ENCODE results near the gene FANK1.
"Not testable (repeated sequence)": the region's sequence is repeated elsewhere in the genome, so short reads cannot be mapped to it uniquely, and the experiment has no call there.

The FANK1 gene

GRCh38 chr10:126037946-126038345, 141.6 kb downstream of the FANK1 start:
- DNase-seq (ENCODE audit: insufficient read length, low spot score) (no peak), FAIRE-seq (no peak)
- TF ChIP-seq POLR2A (IDR thresholded peaks at IDR 0.05; ENCODE audit: low read depth, low read length) = no peak

- TF ChIP-seq POLR2A (IDR thresholded peaks at IDR 0.05; ENCODE audit: low read depth, low read length) = no peak
- DNase-seq (ENCODE audit: insufficient read length, low spot score) = no peak
- FAIRE-seq = no peak
Measured at GRCh38 chr10:126041117-126041516, 144.8 kb downstream of the FANK1 start.

DNA sequence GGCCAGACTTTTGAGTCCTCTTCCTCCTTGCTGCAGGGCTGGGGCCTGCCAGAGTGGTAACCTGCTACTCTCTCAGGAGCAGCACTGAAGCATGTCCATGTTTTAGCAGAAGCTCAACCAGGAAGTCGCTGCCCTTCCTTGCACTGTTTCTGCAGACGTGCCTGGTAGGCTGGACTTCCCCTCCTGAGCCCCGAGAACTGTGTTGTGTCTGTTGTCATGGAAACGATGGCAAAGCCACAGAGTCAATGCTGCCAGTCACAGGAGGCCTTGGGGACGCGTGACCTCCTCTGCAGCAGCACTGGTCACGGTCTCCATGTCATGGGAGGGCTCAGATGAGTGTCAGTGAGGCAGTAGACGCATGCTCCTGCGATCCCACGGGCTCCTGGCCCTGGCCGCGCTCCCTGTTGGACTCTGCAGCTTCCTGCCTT, 145.5 kb downstream of the FANK1 start:
- no peak for TF ChIP-seq POLR2A (IDR thresholded peaks at IDR 0.05; ENCODE audit: low read depth, low read length)
- DNase-seq (ENCODE audit: insufficient read length, low spot score) (no peak), FAIRE-seq (no peak)

- FAIRE-seq (no peak), DNase-seq (ENCODE audit: insufficient read length, low spot score) (no peak)
- TF ChIP-seq POLR2A (IDR thresholded peaks at IDR 0.05; ENCODE audit: low read depth, low read length) = no peak
Measured at GRCh38 chr10:126042354-126042753, 146.0 kb downstream of the FANK1 start.

- DNase-seq (ENCODE audit: insufficient read length, low spot score) (no peak), FAIRE-seq (no peak)
Measured at GRCh38 chr10:126042906-126043305, 146.5 kb downstream of the FANK1 start.

DNA sequence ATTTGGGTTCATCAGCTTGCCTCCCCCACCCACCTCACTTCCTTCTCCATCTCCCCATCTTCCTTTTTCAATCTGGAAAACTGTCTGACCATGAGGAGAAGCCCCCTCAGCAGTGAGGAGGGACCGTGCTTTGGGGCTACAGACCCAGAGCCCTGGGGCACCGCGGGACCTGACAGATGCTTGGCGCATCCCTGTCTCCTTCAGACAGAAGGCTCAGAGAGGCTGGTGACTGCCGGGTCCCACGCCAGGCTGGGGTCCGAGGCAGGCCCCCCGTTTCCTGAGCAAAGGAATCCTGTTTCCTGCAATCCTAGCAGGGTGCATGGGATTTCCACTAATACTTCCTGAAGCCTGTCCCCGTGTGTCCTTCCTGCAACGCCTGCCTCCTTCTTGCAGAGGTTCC, 147.0 kb downstream of the FANK1 start:
- DNase-seq (ENCODE audit: insufficient read length, low spot score) (no peak), FAIRE-seq (no peak)
- no peak for TF ChIP-seq POLR2A (IDR thresholded peaks at IDR 0.05; ENCODE audit: low read depth, low read length)

More at GRCh38 chr10:126042906-126043305, 146.5 kb downstream of the FANK1 start:
- TF ChIP-seq POLR2A (IDR thresholded peaks at IDR 0.05; ENCODE audit: low read depth, low read length) = no peak

GRCh38 chr10:126045861-126046260, 149.5 kb downstream of the FANK1 start:
- FAIRE-seq (no peak), DNase-seq (ENCODE audit: insufficient read length, low spot score) (no peak)
- no peak for TF ChIP-seq POLR2A (IDR thresholded peaks at IDR 0.05; ENCODE audit: low read depth, low read length)

DNA sequence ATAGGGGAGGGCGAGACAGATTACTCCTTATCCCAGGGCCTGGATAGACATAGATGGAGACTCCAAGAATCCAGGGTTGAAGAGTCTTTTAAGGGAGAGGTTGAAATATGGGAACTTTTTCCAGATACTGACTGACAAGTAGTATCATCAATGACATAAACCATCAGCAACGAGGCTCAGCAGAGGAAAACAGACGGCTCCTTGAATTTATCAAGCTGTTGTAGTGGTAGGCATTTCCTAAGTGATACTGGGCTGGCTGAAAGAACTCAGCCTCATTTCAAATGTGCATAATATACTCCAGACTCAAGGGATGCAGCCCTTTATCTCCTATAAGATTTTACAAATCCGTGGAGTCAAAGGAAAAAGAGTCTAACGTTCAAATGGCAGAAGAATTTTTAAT, 150.5 kb downstream of the FANK1 start:
- FAIRE-seq (no peak), DNase-seq (ENCODE audit: insufficient read length, low spot score) (no peak)
- no peak for TF ChIP-seq POLR2A (IDR thresholded peaks at IDR 0.05; ENCODE audit: low read depth, low read length)

- FAIRE-seq = not testable (repeated sequence)
Measured at GRCh38 chr10:126047749-126048148, 151.4 kb downstream of the FANK1 start.

DNA sequence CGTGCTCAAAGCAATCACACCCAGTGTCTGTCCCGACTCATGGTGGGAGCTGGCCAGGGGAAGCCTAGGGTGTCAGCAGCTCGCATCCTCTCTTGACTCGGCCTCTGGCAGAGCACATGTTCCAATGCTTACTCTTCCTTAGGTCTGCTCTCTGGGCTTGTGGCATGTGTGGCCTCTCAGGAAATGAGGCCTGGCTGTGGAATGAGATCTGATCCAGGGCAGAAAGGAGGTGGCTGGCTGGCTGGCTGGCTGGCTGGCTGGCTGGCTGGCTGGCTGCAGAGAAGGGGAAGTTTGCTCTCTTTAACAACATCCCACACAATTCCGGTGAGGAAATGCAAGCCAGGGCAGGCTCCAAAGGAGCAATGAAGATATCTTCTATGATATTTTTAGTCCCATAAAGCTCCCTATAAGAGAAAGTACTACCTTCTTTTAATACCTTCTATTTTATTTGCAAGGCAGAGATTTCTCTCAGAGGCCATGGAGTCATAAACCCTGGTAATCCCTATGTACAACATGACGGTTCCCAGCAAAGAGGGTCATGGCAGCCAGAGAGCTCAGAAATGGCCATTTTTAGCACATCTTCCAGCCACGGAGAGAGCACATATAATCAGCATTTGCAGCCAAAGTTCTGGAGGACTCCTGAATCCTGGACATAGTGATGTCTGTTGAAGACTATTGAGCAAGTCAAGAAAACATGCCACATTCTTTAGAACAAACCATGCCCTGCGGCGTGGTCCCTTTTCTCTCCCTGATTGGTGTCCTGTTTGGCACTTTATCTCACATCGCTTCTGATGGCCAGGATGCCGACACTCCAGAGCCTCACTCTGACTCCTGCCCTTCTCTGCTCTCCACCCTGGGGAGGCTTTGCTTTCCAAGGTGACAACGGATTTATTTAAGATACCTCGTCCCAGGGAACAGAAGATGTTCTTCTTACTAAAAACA, 153.7 kb downstream of the FANK1 start:
- FAIRE-seq (no peak), DNase-seq (ENCODE audit: insufficient read length, low spot score) (no peak)
- TF ChIP-seq POLR2A (IDR thresholded peaks at IDR 0.05; ENCODE audit: low read depth, low read length) = no peak

More at GRCh38 chr10:126047749-126048148, 151.4 kb downstream of the FANK1 start:
- DNase-seq (ENCODE audit: insufficient read length, low spot score) = not testable (repeated sequence)

GRCh38 chr10:126052171-126052570, 155.8 kb downstream of the FANK1 start:
- FAIRE-seq = no peak

GRCh38 chr10:126054191-126054590, 157.8 kb downstream of the FANK1 start:
- FAIRE-seq (no peak), DNase-seq (ENCODE audit: insufficient read length, low spot score) (no peak)
- no peak for TF ChIP-seq POLR2A (IDR thresholded peaks at IDR 0.05; ENCODE audit: low read depth, low read length)

More at GRCh38 chr10:126052171-126052570, 155.8 kb downstream of the FANK1 start:
- DNase-seq (ENCODE audit: insufficient read length, low spot score) = no peak
- no peak for TF ChIP-seq POLR2A (IDR thresholded peaks at IDR 0.05; ENCODE audit: low read depth, low read length)

GRCh38 chr10:126057494-126057893, 161.1 kb downstream of the FANK1 start:
- DNase-seq (ENCODE audit: insufficient read length, low spot score) (no peak), FAIRE-seq (no peak)
- no peak for TF ChIP-seq POLR2A (IDR thresholded peaks at IDR 0.05; ENCODE audit: low read depth, low read length)

DNA sequence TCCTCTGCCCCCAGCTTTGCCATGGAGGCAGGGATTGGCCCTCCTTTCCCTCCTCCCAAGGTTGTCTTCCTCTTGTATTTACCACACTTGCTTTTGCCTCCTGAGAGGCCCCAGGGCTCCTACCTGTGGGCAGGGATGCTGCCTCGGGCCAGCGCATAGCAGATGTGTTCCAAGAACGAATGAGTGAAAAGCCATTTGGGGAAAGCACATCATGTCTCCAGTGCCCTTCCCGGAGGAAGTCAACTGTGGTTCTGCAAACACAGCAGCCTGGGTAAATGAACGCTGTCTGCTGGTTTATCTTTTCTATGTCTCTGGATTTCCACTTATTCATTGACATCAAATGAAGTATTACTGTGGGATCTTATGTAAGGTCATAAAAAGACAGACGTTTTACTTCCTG, 161.7 kb downstream of the FANK1 start:
- TF ChIP-seq POLR2A (IDR thresholded peaks at IDR 0.05; ENCODE audit: low read depth, low read length) = no peak
- no peak for DNase-seq (ENCODE audit: insufficient read length, low spot score)
- no peak for FAIRE-seq

- no peak for FAIRE-seq
- no peak for TF ChIP-seq POLR2A (IDR thresholded peaks at IDR 0.05; ENCODE audit: low read depth, low read length)
- DNase-seq (ENCODE audit: insufficient read length, low spot score) = no peak
Measured at GRCh38 chr10:126058507-126058906, 162.1 kb downstream of the FANK1 start.

All from H54 (cell line).